Fibroblast of pulmonary artery (primary cell): ENCODE measurements around the gene ST6GALNAC3.

Source experiments
- DNase-seq: peaks from one replicate; pipeline ENCODE4 v3.0.0-alpha.2; 2010; ENCODE audit warnings: low read depth
- H3K4me3 ChIP-seq: replicated peaks from 2 replicates; pipeline ENCODE4 v1.5.1; 2011; ENCODE audit warnings: low read depth, mild to moderate bottlenecking, control low read depth, low read length, moderate library complexity
- TF ChIP-seq, protein P1 (sequence below): IDR thresholded peaks from 2 replicates; pipeline ENCODE4 v1.5.1; 2011; ENCODE audit warnings: mild to moderate bottlenecking, control low read depth, low read length, inconsistent platforms; ENCODE audit errors: missing control alignments

The ST6GALNAC3 gene

GRCh38 chr1:76269155-76269554 is 194.6 kb downstream of the ST6GALNAC3 start:
- DNase-seq, result peak; percentile 82
- TF ChIP-seq, protein P1, sequence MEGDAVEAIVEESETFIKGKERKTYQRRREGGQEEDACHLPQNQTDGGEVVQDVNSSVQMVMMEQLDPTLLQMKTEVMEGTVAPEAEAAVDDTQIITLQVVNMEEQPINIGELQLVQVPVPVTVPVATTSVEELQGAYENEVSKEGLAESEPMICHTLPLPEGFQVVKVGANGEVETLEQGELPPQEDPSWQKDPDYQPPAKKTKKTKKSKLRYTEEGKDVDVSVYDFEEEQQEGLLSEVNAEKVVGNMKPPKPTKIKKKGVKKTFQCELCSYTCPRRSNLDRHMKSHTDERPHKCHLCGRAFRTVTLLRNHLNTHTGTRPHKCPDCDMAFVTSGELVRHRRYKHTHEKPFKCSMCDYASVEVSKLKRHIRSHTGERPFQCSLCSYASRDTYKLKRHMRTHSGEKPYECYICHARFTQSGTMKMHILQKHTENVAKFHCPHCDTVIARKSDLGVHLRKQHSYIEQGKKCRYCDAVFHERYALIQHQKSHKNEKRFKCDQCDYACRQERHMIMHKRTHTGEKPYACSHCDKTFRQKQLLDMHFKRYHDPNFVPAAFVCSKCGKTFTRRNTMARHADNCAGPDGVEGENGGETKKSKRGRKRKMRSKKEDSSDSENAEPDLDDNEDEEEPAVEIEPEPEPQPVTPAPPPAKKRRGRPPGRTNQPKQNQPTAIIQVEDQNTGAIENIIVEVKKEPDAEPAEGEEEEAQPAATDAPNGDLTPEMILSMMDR, result no peak
- H3K4me3 ChIP-seq, result no peak overlapping the region

- DNase-seq, result no peak
- no peak overlapping the region for H3K4me3 ChIP-seq
- TF ChIP-seq, protein P1, result no peak
Measured at GRCh38 chr1:76274302-76274701, 199.8 kb downstream of the ST6GALNAC3 start.

GRCh38 chr1:76274718-76275117 is 200.2 kb downstream of the ST6GALNAC3 start:
- TF ChIP-seq, protein P1, result no peak
- no peak overlapping the region for H3K4me3 ChIP-seq
- DNase-seq, result no peak

DNA sequence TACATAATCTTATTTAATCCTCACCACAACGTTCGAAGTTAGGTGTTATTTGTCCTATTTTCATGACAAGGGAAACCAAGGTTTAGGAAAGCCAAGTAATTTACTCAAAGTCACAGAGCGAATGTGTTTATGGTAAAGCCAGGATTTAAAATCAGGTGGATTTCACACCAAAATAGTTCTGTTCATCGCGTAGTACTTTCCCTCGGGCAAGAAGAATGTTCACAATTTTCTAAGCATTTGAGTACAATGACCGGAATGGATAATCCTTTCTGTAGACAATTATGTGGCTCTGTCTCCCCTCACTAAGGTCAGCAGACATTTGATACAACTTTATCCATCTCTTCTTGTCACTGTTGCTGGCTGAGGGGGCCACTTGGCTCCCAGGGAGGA is 204.2 kb downstream of the ST6GALNAC3 start:
- TF ChIP-seq, protein P1, result no peak
- no peak overlapping the region for H3K4me3 ChIP-seq
- no peak for DNase-seq

DNA sequence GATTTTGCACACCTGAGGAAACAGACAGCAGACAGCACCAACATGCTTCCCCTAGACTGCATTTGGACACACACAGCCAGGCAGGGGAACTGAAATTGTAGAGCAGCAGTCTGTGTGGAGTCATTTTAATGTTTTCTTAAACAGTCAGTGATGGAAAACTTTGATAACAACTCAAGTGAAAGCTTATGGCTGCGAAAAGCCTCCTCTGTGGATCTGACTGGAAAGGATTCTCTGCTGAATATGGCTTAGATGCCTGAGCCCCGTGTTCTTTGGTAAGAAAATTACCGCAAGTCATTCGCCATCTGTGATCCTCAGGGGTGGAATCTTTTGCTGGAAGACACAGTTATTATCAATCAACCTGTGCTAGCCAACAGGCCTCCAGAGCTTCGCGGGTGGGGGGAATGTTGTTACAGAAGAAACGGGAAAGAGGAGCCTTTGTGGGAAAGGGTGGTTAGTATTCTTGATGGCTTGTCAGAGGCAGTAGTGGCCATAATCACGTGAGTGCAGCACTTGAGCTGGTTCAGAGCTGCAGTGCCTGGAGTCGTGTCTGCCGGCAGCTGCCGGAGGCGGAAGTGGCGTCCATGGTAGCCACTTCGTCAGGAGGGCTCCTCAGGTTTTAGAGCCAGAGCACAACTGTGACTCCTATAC is 204.7 kb downstream of the ST6GALNAC3 start:
- H3K4me3 ChIP-seq, result no peak overlapping the region
- peak; percentile 7 for DNase-seq
- TF ChIP-seq, protein P1, result no peak

DNA sequence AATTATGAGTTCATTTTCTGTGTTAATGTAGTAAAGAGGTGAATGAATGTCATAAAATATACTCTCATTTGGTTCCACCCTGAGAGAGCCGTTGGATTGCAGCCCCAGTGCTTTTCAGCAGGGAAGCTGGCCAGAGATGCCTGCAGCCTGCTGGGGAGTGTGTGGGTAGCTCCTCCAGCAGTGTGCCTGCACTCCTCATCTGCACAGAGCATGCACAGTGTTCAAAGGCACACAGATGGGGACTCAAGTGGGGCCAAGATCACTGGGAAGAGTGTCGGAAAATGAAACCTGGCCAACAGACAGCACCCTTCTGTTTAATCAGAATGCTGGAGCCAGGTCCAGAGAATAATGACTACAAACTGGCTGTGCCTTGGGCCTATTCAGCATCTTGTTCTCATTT is 206.8 kb downstream of the ST6GALNAC3 start:
- DNase-seq, result no peak
- H3K4me3 ChIP-seq, result no peak overlapping the region
- TF ChIP-seq, protein P1, result no peak

DNA sequence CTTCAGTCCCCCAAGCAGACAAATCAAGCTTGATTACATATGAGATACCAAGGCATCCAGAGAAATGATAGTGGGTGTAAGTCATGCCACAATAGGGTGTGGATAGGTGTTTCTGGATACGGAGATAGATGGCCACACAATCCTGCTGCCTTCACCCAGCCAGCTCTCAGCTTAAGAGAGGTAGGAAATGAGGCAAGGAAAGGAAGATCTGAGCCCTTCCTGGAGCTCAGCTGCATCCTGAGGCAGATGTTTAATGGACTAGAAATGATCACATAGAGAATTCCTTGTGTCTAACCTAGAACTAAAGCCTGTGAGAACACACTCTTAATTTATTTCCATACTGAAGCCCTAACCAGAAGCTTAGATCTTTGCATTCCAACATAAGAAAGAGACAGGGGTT is 210.3 kb downstream of the ST6GALNAC3 start:
- no peak overlapping the region for H3K4me3 ChIP-seq
- no peak for DNase-seq
- TF ChIP-seq, protein P1, result no peak
